Transverse colon (tissue), 4 donors: ENCODE measurements around the gene PPP6R2.

Experiments used
- EP300 ChIP-seq: sonication (generic); formaldehyde crosslinking; IDR thresholded peaks from one replicate; pipeline ENCODE4 v1.6.1; 2017; ENCODE audit warnings: antibody characterized with exemption, low read depth
- POLR2A ChIP-seq: fragments of 450-650 bp; IDR thresholded peaks from one replicate; pipeline ENCODE4 v1.6.1; 2016; ENCODE audit warnings: antibody characterized with exemption, mild to moderate bottlenecking, moderate library complexity
- POLR2AphosphoS5 ChIP-seq, 3 donors: sonication (generic); formaldehyde crosslinking; IDR thresholded peaks; one replicate each; pipeline ENCODE4 v1.6.1; 2016; ENCODE audit warnings: antibody characterized with exemption in 3 of 3
- TF ChIP-seq, protein P1 (sequence below), 5 experiments: fragments of 200-600 bp in 3 of 5; fragments of 450-650 bp in 2 of 5; sonication (generic) in 3 of 5; IDR thresholded peaks; 1 replicate in 2 of 5; 2 replicates in 3 of 5; pipeline ENCODE4 v1.5.1; 2016 to 2017; ENCODE audit warnings: antibody characterized with exemption in 5 of 5, inconsistent platforms in 3 of 5, mild to moderate bottlenecking in 2 of 5, moderate library complexity in 1 of 5

DNA sequence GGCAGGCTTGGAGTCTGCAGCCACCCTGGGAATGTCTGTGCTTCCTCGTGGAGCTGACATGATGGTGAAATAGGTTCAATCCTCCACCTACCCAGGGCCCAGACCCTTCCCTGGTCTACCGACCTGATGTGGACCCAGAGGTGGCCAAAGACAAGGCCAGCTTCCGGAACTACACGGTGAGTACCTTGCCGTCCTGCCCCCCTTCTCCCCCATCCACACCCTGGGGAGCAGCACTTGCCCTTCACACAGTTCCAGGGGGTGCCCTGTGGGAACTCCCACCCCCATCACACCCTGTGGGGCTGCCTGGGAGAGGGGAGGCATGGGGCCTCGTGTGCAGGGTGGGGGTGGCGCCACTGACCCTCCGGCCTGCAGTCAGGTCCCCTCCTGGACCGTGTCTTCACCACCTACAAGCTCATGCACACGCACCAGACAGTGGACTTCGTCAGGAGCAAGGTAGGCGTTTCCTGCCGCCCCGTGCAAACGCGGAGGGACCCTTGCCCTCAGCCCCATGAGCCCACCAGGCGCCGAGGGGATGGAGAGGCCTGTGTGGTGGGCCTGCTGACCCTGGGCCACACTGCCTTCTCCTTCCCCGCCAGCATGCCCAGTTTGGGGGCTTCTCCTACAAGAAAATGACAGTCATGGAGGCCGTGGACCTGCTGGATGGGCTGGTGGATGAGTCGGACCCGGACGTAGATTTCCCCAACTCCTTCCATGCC lies 144.3 kb downstream of the PPP6R2 start:
- TF ChIP-seq, protein P1, sequence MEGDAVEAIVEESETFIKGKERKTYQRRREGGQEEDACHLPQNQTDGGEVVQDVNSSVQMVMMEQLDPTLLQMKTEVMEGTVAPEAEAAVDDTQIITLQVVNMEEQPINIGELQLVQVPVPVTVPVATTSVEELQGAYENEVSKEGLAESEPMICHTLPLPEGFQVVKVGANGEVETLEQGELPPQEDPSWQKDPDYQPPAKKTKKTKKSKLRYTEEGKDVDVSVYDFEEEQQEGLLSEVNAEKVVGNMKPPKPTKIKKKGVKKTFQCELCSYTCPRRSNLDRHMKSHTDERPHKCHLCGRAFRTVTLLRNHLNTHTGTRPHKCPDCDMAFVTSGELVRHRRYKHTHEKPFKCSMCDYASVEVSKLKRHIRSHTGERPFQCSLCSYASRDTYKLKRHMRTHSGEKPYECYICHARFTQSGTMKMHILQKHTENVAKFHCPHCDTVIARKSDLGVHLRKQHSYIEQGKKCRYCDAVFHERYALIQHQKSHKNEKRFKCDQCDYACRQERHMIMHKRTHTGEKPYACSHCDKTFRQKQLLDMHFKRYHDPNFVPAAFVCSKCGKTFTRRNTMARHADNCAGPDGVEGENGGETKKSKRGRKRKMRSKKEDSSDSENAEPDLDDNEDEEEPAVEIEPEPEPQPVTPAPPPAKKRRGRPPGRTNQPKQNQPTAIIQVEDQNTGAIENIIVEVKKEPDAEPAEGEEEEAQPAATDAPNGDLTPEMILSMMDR (IDR thresholded peaks at IDR 0.05), result no peak
- TF ChIP-seq EP300, result no peak
- TF ChIP-seq POLR2A, result no peak
- no peak for TF ChIP-seq POLR2AphosphoS5 (IDR thresholded peaks at IDR 0.05)
